HG02840 (cell line): ENCODE measurements around the gene VSX2.

Experiments used
- ATAC-seq: cut with Tn5 transposase; IDR thresholded peaks from one replicate; pipeline ENCODE4 v1.9.1; 2021; ENCODE audit warnings: mild to moderate bottlenecking, moderate library complexity, moderate number of reproducible peaks; ENCODE audit not compliant: unreplicated experiment, low FRiP score

The VSX2 gene

DNA sequence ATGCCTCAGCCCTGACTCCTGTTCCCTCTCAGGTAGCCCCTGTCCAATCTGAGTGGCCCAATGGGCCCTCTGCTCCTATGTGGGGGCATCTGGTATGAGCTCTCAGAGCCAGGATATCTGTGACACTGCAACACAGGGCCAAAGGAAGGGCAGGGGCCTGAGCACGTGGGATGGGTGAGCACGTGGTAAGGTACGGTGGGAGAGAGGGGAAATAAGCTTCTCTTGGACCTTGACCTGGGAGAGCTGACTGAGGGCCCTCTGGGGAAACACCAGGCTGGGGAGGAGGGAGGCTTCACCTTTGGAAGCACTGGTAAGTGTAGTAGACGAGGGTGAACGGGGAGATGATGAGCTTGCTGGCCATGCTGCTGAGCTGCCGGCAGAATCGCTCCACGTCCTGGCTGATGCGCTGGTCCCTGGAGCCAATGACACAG, 56.8 kb downstream of the VSX2 start:
- ATAC-seq, result no peak

GRCh38 chr14:74297986-74298385, 58.7 kb downstream of the VSX2 start:
- no peak for ATAC-seq

GRCh38 chr14:74299061-74299545, 59.9 kb downstream of the VSX2 start:
- no peak for ATAC-seq

- ATAC-seq, result no peak
Observed at GRCh38 chr14:74301594-74302151, 62.4 kb downstream of the VSX2 start.

DNA sequence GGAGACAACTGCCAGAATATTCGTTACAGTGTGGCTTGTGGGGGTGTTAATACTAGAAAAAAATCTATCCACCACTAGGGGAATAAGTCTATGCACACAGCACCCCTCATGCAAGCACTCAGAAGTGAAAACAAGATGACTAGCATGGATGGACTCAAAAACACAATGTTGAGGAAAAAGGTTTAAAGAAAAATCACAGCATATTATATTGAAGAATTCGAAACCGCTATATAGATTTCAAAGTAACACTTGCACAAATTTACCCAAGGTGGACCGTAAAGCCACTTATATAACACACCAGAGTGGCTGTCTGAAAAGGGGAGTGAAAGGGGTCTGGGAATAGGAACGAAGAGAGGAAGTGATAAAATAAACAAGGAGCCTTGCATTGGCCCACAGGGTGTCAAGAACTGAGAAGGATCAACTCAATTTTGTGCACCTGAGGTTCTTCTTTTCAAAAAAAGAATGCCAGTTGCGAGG, 62.9 kb downstream of the VSX2 start:
- no peak for ATAC-seq

GRCh38 chr14:74302634-74303569, 63.7 kb downstream of the VSX2 start, which contains the start of gene ABCD4:
TSS of gene ABCD4 (minus strand) at chr14:74302934. CDS start at chr14:74302912, 22 bp downstream.
- peak; percentile 97 for ATAC-seq

DNA sequence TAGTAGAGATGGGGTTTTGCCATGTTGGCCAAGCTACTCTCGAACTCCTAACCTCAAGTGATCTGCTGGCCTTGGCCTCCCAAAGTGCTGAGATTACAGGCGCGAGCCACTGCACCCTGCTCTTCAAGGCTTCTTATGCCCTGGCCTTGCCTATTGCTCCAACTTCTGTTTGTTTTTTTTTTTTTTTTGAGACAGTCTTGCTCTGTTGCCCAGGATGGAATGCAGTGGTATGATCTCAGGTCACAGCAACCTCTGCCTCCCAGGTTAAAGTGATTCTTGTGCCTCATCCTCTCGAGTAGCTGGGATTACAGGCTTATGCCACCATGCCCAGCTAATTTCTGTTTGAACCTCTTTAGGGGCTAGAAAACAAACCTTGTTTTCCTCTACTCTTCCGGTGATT, 69.4 kb downstream of the VSX2 start:
- ATAC-seq, result no peak

GRCh38 chr14:74309125-74310022, 70.1 kb downstream of the VSX2 start:
- ATAC-seq, result no peak

DNA sequence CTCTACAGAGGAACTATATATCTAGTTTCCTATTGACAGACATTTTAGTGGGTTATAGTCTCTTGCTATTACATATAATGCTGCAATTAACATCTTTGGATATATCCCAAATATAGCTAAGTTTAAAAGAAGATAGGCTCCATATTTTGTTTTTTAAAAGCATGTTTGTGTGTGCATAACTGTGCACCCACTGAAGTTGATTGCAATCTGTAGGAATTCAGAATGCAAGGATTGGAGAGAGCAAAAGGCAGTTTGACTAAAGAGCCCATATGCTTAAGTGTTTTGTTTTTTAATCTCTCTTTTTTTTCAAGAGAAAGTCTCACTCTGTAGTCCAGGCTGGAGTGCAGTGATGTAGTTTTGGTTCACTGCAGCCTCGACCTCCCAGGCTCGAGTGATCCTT, 72.9 kb downstream of the VSX2 start:
- no peak for ATAC-seq
